Lower leg skin (tissue), 4 donors: Measurements from ENCODE around the gene SEC63. TPM values are rescaled to one million over a fixed set of nuclear protein-coding genes. Genes with fewer than 3 reads are reported as not detected.

ENCODE experiments used
- DNase-seq, 2 donors: peaks; one replicate each; pipeline ENCODE4 v3.0.0-alpha.2; 2019; ENCODE audit warnings: low spot score in 2 of 2
- H3K4me3 ChIP-seq: fragments of 200-600 bp; sonication (generic); 2 replicates; pipeline ENCODE4 v1.5.1; 2017; ENCODE audit warnings: mild to moderate bottlenecking, low read depth; ENCODE audit not compliant: poor library complexity, severe bottlenecking
- POLR2A ChIP-seq, 2 donors: fragments of 450-650 bp; IDR thresholded peaks; one replicate each; pipeline ENCODE4 v1.6.1; 2016 to 2017; ENCODE audit warnings: antibody characterized with exemption in 2 of 2, mild to moderate bottlenecking in 1 of 2, moderate library complexity in 1 of 2
- WGBS, 2 donors: methylation state at CpG; one replicate each; pipeline ENCODE4 v1.1.5; 2018; 5-methylcytosine and 5-hydroxymethylcytosine counted together
- intact Hi-C: fragments of 100-400 bp; cut with DNase I; formaldehyde crosslinking; loops from one replicate; pipeline ENCODE4 v1.15.0; 2023; ENCODE audit warnings: low total_unique reads
- total RNA-seq, 4 donors: library from RNA; depleted of rRNA; stranded (reverse); fragments of >200 nt; gene quantifications; one replicate each; pipeline ENCODE4 v1.1.0, GENCODE V29; 2016
- TF ChIP-seq, protein P1 (sequence below), 3 donors: fragments of 450-650 bp; IDR thresholded peaks; one replicate each; pipeline ENCODE4 v1.5.1; 2016; ENCODE audit warnings: antibody characterized with exemption in 3 of 3, mild to moderate bottlenecking in 3 of 3, moderate library complexity in 2 of 3

The SEC63 gene
- total RNA-seq, 4 donors from 2014 or later = 11.4 to 31.9 (median 15.6) TPM

GRCh38 chr6:107846262-107846795 is 111.7 kb downstream of the SEC63 start:
- no peak for DNase-seq
- 41 to 47% methylated on average over 4 of the region's 4 CpGs for WGBS, 2 donors
- intact Hi-C loops = loop anchor here (10.0 kb wide), 1 partner anchor 172 kb away; no protein-coding TSS in a partner anchor
- no peak overlapping the region for H3K4me3 ChIP-seq
- TF ChIP-seq, protein P1, sequence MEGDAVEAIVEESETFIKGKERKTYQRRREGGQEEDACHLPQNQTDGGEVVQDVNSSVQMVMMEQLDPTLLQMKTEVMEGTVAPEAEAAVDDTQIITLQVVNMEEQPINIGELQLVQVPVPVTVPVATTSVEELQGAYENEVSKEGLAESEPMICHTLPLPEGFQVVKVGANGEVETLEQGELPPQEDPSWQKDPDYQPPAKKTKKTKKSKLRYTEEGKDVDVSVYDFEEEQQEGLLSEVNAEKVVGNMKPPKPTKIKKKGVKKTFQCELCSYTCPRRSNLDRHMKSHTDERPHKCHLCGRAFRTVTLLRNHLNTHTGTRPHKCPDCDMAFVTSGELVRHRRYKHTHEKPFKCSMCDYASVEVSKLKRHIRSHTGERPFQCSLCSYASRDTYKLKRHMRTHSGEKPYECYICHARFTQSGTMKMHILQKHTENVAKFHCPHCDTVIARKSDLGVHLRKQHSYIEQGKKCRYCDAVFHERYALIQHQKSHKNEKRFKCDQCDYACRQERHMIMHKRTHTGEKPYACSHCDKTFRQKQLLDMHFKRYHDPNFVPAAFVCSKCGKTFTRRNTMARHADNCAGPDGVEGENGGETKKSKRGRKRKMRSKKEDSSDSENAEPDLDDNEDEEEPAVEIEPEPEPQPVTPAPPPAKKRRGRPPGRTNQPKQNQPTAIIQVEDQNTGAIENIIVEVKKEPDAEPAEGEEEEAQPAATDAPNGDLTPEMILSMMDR (IDR thresholded peaks at IDR 0.05) = no peak
- no peak for TF ChIP-seq POLR2A (IDR thresholded peaks at IDR 0.05)

DNA sequence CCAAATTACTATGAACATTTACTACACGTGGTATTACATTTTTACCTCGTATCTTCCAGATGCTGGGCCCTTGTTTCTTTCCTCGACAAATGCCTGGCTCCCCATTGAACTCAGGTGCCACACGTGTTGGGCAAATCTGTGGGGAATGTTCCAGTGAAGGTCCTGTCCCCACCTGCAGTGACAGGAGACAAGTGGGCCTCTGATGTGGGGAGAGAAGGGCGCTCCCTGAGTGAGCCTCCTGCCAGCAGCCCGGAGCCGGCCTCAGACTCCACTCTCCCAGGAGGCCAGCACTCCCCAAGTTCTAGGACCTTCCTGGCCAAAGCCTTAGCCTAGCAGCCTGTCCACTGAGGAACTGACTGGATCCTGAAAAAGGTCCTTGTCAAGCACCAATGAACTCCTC is 112.2 kb downstream of the SEC63 start:
- 91 to 94% methylated on average over 7 of the region's 7 CpGs for WGBS, 2 donors

GRCh38 chr6:107843400-107843799 is 114.6 kb downstream of the SEC63 start:
- TF ChIP-seq, protein P1 (IDR thresholded peaks at IDR 0.05) = no peak
- no peak for TF ChIP-seq POLR2A (IDR thresholded peaks at IDR 0.05)
- intact Hi-C loops = loop anchor here (10.0 kb wide), 1 partner anchor 169 kb away; no protein-coding TSS in a partner anchor
- H3K4me3 ChIP-seq = no peak overlapping the region
- WGBS, 2 donors = 83 to 86% methylated on average over 4 of the region's 4 CpGs
- DNase-seq = no peak

More for the DNA sequence above, 112.2 kb downstream of the SEC63 start:
- intact Hi-C loops = loop anchor here (10.0 kb wide), 1 partner anchor 171 kb away; no protein-coding TSS in a partner anchor
- no peak for DNase-seq
- H3K4me3 ChIP-seq = no peak overlapping the region
- no peak for TF ChIP-seq POLR2A (IDR thresholded peaks at IDR 0.05)
- TF ChIP-seq, protein P1 (IDR thresholded peaks at IDR 0.05) = no peak

DNA sequence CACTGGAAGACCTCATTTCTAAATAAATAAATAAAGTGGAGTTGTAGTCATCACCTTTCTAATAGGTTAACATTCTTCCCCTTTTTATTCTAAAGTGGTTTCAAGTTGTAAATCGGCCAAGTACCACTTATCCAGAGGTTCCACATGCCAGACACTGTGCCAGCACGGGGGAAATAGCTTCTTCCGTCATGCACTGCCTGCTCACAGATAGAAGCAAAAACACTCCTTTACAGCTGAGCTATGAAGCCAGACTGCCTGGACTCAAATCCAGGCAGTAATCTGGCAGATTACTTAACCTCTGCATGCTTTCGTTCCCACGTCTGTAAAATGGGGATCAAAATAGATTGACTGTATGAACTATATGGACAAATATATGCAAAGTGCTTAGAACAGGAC is 116.7 kb downstream of the SEC63 start:
- 59 to 69% methylated on average over 5 of the region's 5 CpGs for WGBS, 2 donors
- no peak for DNase-seq
- intact Hi-C loops = loop anchor here (10.0 kb wide), 1 partner anchor 166 kb away; no protein-coding TSS in a partner anchor
- TF ChIP-seq, protein P1 (IDR thresholded peaks at IDR 0.05) = no peak
- TF ChIP-seq POLR2A (IDR thresholded peaks at IDR 0.05) = no peak
- no peak overlapping the region for H3K4me3 ChIP-seq

GRCh38 chr6:107840636-107841274 is 117.3 kb downstream of the SEC63 start:
- intact Hi-C loops = loop anchor here (10.0 kb wide), 1 partner anchor 166 kb away; no protein-coding TSS in a partner anchor
- 80 to 85% methylated on average over 3 of the region's 3 CpGs for WGBS, 2 donors
- no peak overlapping the region for H3K4me3 ChIP-seq
- TF ChIP-seq, protein P1 (IDR thresholded peaks at IDR 0.05) = no peak
- no peak for TF ChIP-seq POLR2A (IDR thresholded peaks at IDR 0.05)
- DNase-seq = no peak
